Fibroblast of lung (primary cell): ENCODE measurements around the gene SMARCA4. TPM values are rescaled to one million over a fixed set of nuclear protein-coding genes. Genes with fewer than 3 reads are reported as not detected.
A peak's percentile ranks its signal among the peaks of the same experiment; 100 is the strongest.

Experiments
- DNase-seq, 2 donors: peaks; one replicate each; pipeline versions ENCODE4 v3.0.0 to v3.0.0-alpha.2; 2010; ENCODE audit warnings: low read depth in 2 of 2
- H2AFZ ChIP-seq: 2 replicates; pipeline ENCODE4 v1.5.1; 2012; ENCODE audit warnings: low read length, control low read depth, inconsistent platforms
- H3K27ac ChIP-seq: 2 replicates; pipeline ENCODE4 v1.5.1; 2011; ENCODE audit warnings: low read length, control low read depth; ENCODE audit not compliant: insufficient read depth
- H3K27me3 ChIP-seq: 2 replicates; pipeline ENCODE4 v1.5.1; 2011; ENCODE audit warnings: mild to moderate bottlenecking, low read length; ENCODE audit not compliant: control insufficient read depth, insufficient read depth
- H3K36me3 ChIP-seq: 2 replicates; pipeline ENCODE4 v1.5.1; 2011; ENCODE audit warnings: low read length; ENCODE audit not compliant: control insufficient read depth, insufficient read depth
- H3K4me1 ChIP-seq: 2 replicates; pipeline ENCODE4 v1.5.1; 2011; ENCODE audit warnings: low read length; ENCODE audit not compliant: control insufficient read depth, insufficient read depth; ENCODE audit errors: extremely low read depth
- H3K4me2 ChIP-seq: 2 replicates; pipeline ENCODE4 v1.5.1; 2011; ENCODE audit warnings: low read length, control low read depth; ENCODE audit not compliant: insufficient read depth; ENCODE audit errors: extremely low read depth
- H3K4me3 ChIP-seq, 4 experiments: fragments of 200-600 bp in 1 of 4; sonication (generic) in 1 of 4; replicated peaks in 1 of 4; 2 replicates each; pipeline ENCODE4 v1.5.1; 2011 to 2016; ENCODE audit warnings: low read length in 4 of 4, low read depth in 3 of 4, mild to moderate bottlenecking in 3 of 4, control low read depth in 2 of 4, inconsistent platforms in 1 of 4, mixed read lengths in 1 of 4; ENCODE audit not compliant: insufficient read depth in 1 of 4; ENCODE audit errors: control extremely low read depth in 1 of 4
- H3K79me2 ChIP-seq: 2 replicates; pipeline ENCODE4 v1.5.1; 2012; ENCODE audit warnings: mild to moderate bottlenecking, low read length, inconsistent platforms; ENCODE audit not compliant: control insufficient read depth, insufficient read depth
- H3K9ac ChIP-seq: 2 replicates; pipeline ENCODE4 v1.5.1; 2011; ENCODE audit warnings: mild to moderate bottlenecking, low read length, control low read depth; ENCODE audit not compliant: insufficient read depth
- H3K9me3 ChIP-seq: 2 replicates; pipeline ENCODE4 v1.5.1; 2012; ENCODE audit warnings: low read depth, low read length; ENCODE audit not compliant: control insufficient read depth, insufficient read depth
- H4K20me1 ChIP-seq: 2 replicates; pipeline ENCODE4 v1.5.1; 2011; ENCODE audit warnings: low read length; ENCODE audit not compliant: control insufficient read depth, insufficient read depth; ENCODE audit errors: extremely low read depth
- CTCF ChIP-seq, 2 donors: IDR thresholded peaks in 1 of 2; conservative IDR thresholded peaks in 1 of 2; 1 replicate in 1 of 2; 2 replicates in 1 of 2; pipeline ENCODE4 v1.5.1; 2011 to 2012; ENCODE audit warnings: low read length in 2 of 2, control low read depth in 1 of 2, inconsistent platforms in 1 of 2, low read depth in 1 of 2, mild to moderate bottlenecking in 1 of 2
- EZH2 ChIP-seq: IDR thresholded peaks from 2 replicates; pipeline ENCODE4 v1.5.1; 2012; ENCODE audit warnings: low read length, control low read depth, mild to moderate bottlenecking; ENCODE audit errors: missing control alignments
- polyA plus RNA-seq, 2 donors: library from polyadenylated mRNA; depleted of rRNA in 1 of 2; stranded (reverse) in 1 of 2; unstranded in 1 of 2; fragments of >200 nt; gene quantifications; 2 replicates each; pipeline ENCODE4 v1.2.1, GENCODE V29; 2011 to 2012; ENCODE audit warnings: missing spikeins in 1 of 2
- total RNA-seq: library from RNA; depleted of rRNA; stranded (reverse); fragments of >200 nt; gene quantifications from 2 replicates; pipeline ENCODE4 v1.2.1, GENCODE V29; 2014

The SMARCA4 gene
- total and polyA plus RNA-seq, 2 donors (not counting 1 experiment from before 2014, with no cell fraction given): 28.1 to 61.1 TPM

DNA sequence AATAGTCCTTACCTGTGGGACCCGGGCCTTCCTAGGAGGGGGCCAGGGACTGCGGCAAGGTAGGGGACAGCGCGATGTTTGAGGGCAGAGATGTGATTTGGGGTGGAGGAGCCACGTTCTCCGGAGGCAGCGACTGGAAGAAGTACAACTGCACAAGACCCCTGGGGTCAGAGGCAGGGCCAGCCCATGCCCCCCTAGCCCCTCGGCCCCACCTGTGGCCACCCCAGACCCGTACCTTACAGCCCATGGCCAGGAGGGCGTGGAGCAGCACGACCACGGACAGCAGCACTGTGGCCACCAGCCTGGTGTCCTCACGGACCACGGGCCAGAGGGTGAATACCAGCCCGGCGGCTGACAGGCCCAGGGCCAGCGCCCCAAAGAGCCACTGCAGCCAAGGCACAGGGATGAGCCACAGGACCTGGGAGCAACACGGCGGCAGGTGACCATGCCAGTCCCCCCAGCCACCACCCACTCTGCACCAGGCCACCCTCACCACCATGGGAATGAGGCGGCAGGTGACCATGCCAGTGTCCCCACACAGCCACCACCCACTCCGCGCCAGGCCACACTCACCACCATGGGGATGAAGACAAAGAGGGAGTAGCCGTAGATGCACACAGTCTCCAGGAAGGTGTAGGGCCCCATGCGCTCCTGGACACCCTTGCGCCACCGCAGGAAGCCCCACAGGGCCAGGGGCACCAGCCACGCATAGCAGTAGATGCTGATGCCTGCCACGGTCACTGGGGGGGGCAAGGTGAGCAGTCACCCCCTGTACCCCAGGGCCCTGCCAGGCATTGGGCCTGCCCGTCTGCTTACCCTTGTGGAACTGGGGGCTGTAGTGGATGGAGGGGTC, 37.3 kb upstream of the SMARCA4 start:
- Histone ChIP-seq H3K36me3 (peaks cover 21% of the 10 kb centered on the region), H3K9ac (no peak overlapping the region), H3K4me2 (no peak overlapping the region), H2AFZ (no peak overlapping the region), H4K20me1 (no peaks in the 10 kb centered on the region), H3K4me3 (no peak overlapping the region), H3K27ac (no peak overlapping the region), H3K4me1 (peaks cover 2% of the 10 kb centered on the region), H3K79me2 (peaks cover 12% of the 10 kb centered on the region), H3K27me3 (no peaks in the 10 kb centered on the region), H3K9me3 (no peaks in the 10 kb centered on the region)
- TF ChIP-seq CTCF (conservative IDR thresholded peaks at IDR 0.05 in 1 of 2, IDR thresholded peaks at IDR 0.05 in 1 of 2; ENCODE audit: low read depth in 1 of 2, low read length in 2 of 2) (no peak), EZH2 (no peak)
- no peak for DNase-seq

DNA sequence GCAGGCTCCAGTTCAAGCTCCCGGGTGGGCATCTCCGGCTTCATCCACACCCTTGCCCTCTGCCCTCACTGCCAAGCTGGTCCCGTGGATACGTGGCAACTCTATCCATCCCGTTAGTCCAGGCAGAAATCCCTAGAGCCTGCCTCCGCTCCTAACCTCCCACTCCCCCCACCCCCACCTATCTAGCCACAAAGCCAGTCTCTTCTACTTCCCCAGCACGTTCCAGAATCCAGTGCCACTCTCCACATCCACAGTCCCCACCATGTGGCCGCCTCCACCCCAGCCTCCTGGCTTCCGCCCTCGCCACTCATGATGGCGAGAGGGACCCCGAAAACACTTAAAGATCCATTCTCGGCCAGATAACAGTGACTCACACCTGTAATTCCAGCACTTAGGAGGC, 36.2 kb upstream of the SMARCA4 start:
- Histone ChIP-seq H3K9ac (no peak overlapping the region), H3K27me3 (no peaks in the 10 kb centered on the region), H3K27ac (no peak overlapping the region), H3K4me1 (peaks cover 2% of the 10 kb centered on the region), H3K36me3 (peaks cover 20% of the 10 kb centered on the region), H3K9me3 (no peaks in the 10 kb centered on the region), H3K4me2 (no peak overlapping the region), H4K20me1 (no peaks in the 10 kb centered on the region), H2AFZ (no peak overlapping the region), H3K79me2 (peaks cover 19% of the 10 kb centered on the region), H3K4me3 (no peak overlapping the region)
- TF ChIP-seq EZH2: no peak
- no peak for TF ChIP-seq CTCF (conservative IDR thresholded peaks at IDR 0.05 in 1 of 2, IDR thresholded peaks at IDR 0.05 in 1 of 2; ENCODE audit: low read depth in 1 of 2, low read length in 2 of 2)
- no peak for DNase-seq

GRCh38 chr19:10927730-10928562, 32.9 kb upstream of the SMARCA4 start:
- H3K27me3 ChIP-seq: no peaks in the 10 kb centered on the region
- peak in 1 of 2 donors; percentile 15 for DNase-seq
- TF ChIP-seq CTCF (conservative IDR thresholded peaks at IDR 0.05 in 1 of 2, IDR thresholded peaks at IDR 0.05 in 1 of 2; ENCODE audit: low read depth in 1 of 2, low read length in 2 of 2): no peak
- no peak for TF ChIP-seq EZH2
- peak overlapping the region; percentile 69 for H3K27ac ChIP-seq
- peaks cover 5% of the 10 kb centered on the region for H3K4me1 ChIP-seq
- H3K9ac ChIP-seq: peak overlapping the region; percentile 85
- no peaks in the 10 kb centered on the region for H4K20me1 ChIP-seq
- H3K4me2 ChIP-seq: peak overlapping the region; percentile 86
- peaks cover 13% of the 10 kb centered on the region for H3K36me3 ChIP-seq
- peak overlapping the region; percentile 53 for H2AFZ ChIP-seq
- peaks cover 35% of the 10 kb centered on the region for H3K79me2 ChIP-seq
- no peaks in the 10 kb centered on the region for H3K9me3 ChIP-seq
- H3K4me3 ChIP-seq: peak overlapping the region; percentile 71 to 90 (median 80)
